Stimulated activated CD4-positive, alpha-beta T cell treated with anti-CD3 and anti-CD28 coated beads, Interleukin-4, amount 100 ng/mL, for 1 hour (primary cell): Measurements from ENCODE around the gene MYL12A.
A peak's percentile ranks its signal among the peaks of the same experiment; 100 is the strongest.

Experiments
- DNase-seq: peaks from one replicate; pipeline ENCODE4 v3.0.0-alpha.2; 2020

Gene MYL12A

DNA sequence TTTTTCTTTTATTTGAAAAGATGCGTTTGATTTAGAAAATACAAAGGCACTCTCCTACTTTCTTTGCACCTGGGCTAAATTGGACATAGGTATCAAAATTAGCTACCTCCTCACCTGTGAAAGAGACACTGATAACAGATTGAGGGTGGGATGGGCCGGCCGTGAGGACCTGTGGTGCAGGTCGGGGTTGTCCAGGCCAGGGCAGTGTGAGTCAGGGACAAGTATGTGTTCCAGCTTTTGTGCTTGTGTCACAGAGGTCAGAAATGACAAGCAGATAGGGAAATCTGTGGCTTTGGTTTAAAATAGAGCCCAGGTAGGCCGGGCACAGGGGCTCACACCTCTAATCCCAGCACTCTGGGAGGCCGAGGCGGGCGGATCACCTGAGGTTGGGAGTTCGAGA is 36.9 kb downstream of the MYL12A start:
- no peak for DNase-seq

DNA sequence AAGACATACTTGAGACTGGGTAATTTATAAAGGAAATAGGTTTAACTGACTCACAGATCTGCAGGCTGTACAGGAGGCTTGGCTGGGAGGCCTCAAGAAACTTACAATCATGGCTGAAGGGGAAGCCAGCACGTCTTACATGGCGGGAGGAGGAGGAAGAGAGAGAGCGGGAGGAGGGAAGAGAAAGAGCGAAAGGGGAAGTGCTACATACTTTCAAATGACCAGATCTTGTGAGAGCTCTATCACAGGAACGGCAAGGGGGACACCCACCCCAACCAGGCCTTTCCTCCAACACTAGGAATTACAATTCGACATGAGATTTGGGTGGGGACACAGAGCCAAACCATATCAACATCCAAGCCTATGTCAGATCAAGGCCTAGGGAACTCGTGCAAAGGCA is 38.6 kb downstream of the MYL12A start:
- no peak for DNase-seq

DNA sequence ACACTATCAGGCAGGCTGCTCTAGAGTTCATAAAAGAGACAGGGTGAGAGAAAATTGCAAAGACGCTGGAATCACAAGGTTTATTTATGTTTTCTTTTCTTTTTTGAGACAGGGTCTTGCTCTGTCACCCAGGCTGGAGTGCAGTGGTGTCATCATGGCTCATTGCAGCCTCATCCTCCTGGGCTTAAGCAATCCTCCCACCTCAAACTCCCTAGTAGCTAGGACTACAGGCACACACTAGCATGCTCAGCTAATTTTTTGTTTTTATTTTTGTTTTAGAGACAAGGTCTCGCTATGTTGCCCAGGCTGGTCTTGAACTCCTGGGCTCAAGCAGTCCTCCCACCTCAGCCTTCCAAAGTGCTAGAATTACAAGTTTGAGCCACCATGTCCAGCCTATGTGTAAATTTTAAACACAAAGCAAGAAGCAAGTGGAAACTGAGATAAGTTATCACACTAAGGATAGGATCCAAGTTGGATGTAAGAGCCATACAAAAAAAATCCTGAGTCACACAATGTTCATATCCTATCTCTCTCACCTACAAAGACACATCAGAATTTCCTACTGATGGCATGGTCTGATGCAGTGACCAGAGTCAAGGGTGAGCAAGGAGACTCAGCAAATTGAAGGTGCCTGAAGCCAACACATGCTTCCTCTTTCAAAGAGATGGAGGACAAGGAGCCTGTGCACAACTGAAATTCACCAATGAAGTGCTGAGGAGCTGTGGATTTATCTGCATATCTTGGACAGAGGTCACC is 45.8 kb downstream of the MYL12A start:
- DNase-seq: no peak

DNA sequence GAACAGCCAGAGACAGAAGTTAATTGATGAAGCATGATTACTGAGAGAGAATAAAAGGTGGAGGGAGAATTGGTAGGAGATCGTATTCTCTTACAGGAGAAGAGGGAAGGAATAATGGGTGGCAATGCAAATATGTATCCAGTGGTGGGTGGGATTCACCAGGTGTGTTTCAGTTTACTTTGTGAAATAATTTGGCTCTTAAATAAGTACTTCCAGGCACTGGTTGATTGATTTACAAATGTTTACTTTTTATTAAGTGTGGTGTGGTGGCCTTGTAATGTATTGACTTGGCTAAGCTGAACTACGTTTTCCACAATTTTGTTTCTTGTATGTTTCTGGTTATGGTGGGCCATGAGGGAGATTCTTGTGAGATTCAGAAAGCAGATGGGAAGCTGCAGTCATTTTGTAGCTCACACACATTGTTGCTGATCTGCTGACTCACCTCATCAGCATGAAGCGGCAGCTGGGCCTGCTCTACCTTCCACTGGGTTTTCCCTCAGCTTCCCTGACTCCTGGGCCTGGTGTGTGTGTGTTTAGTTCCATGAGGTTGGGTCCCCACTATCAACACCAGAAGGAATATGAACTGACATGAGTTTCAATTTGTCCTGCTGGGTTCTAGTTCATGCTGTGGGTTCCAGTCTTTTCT is 47.0 kb downstream of the MYL12A start:
- DNase-seq: no peak

DNA sequence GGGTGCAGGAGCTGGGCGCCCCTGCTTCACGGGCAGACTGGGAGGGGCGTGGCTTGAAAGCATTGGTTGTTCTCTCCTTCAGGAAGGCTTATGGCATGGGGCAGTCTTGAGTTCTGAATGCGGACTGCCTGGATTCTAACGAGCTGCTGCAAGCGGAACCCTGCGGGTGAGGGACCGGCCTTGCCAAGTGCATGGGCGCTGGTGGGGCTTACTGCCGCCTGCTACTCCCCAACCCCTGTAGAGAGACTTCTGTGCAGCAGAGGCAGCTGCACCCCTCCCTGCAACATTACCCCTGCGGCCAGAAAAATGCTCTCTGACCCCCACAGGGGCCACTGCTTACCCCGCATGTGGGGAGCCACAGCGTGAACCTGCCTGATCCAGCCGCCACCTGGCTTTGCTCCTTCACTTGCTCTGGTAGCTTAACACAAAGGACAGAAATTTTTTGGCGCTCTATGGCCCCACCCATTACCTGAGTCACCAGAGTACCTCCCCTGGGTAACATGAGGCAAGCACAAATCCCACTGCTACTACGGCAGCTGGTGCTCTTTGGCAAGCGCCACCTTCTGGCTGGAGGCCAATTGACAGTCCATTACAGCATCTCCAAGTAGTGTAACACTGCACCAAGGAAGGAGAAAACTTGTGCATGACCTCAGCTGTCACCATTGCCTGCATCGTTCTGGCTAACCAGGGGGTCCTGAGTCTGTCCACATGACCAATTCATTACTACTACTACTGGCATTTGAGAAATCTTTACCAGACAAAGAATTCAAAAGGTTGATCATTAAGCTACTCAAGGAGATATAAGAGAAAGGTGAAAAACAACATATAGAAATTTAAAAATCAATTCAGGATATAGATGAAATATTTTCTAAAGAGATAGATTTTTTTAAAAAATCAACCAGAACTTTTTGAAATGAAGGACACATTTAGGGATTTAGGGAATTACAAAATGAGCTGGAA is 49.7 kb downstream of the MYL12A start:
- peak; percentile 93 for DNase-seq

DNA sequence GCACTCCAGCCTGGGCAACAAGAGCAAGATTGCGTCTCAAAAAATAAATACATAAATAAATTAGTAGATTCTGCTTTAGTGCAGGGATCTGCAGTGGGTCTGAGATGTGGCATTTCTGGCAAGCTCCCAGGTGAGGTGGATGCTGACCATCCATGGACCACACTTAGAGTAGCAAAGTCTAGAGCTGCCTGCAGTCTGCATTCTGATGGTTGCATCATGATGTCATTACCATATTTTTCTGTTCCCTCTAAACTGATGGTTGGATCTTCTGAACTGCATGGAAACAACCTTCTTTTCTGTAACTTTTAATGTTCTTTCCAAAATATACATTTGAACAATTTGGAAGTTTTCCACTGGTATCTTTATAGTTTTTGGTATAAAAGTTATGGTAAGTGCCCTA is 57.2 kb downstream of the MYL12A start:
- DNase-seq: no peak

DNA sequence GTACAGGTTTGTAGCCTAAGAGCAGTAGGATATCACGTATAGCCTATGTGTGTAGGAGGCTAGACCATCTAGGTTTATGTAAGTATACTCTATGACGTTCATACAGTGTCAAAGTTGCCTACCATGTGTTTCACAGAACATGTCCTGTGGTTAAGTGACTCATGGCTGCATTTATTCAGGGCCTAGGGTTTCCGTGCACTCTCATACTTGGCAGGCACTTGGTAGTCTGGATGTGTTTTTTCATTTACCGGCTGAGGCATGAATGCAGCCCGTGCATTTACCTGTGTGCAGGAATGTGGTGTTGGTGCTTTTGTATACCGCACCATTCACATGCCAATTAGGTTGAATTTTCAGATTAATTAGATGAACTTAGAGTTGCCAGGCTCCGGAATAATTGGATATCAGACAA is 57.8 kb downstream of the MYL12A start:
- peak; percentile 12 for DNase-seq
